ENCODE results near the gene KAT2A. TPM values are rescaled to one million over a fixed set of nuclear protein-coding genes. Genes with fewer than 3 reads are reported as not detected.

The KAT2A gene
- polyA plus RNA-seq, 3 donors: 1.9 to 68.7 (median 2.0) TPM

- Histone ChIP-seq H4K20me1 (ENCODE audit: insufficient read depth, low read length) (no peaks in the 10 kb centered on the region), H3K9me3 (replicated peaks in 1 of 2; ENCODE audit: control insufficient read depth in 1 of 2, insufficient read depth in 1 of 2, low read length in 2 of 2) (no peaks in the 10 kb centered on the region), H3K9ac (ENCODE audit: insufficient read depth, low read length, poor library complexity, severe bottlenecking) (no peak overlapping the region), H3K79me2 (ENCODE audit: insufficient read depth, low read length) (no peaks in the 10 kb centered on the region), H3K4me3 (replicated peaks in 1 of 3; ENCODE audit: low read depth in 2 of 3, low read length in 3 of 3) (no peak overlapping the region), H3K27me3 (ENCODE audit: control insufficient read depth in 2 of 2, insufficient read depth in 2 of 2, low read length in 2 of 2) (no peaks in the 10 kb centered on the region), H3K36me3 (replicated peaks in 1 of 2; ENCODE audit: control insufficient read depth in 1 of 2, insufficient read depth in 2 of 2, low read length in 2 of 2) (no peaks in the 10 kb centered on the region), H3K27ac (ENCODE audit: low read depth in 1 of 2, low read length in 2 of 2) (no peak overlapping the region), H3K4me1 (ENCODE audit: control insufficient read depth in 1 of 2, insufficient read depth in 2 of 2, low read length in 2 of 2) (no peaks in the 10 kb centered on the region), H3K4me2 (replicated peaks; ENCODE audit: extremely low read depth, low read length, poor library complexity, severe bottlenecking) (no peak overlapping the region), H2AFZ (ENCODE audit: insufficient read depth, low read depth, low read length, poor library complexity, severe bottlenecking) (no peak overlapping the region)
- no peaks in the 10 kb centered on the region for H3K36me3 Mint-ChIP-seq
- H3K4me1 Mint-ChIP-seq: no peaks in the 10 kb centered on the region
- intact Hi-C loops (cut with micrococcal nuclease): no loop called here
- no peak overlapping the region for H3K27ac Mint-ChIP-seq
- H3K9me3 Mint-ChIP-seq: no peaks in the 10 kb centered on the region
- DNase-seq: no peak
- H3K27me3 Mint-ChIP-seq (ENCODE audit: low read depth in 3 of 3): peaks cover 5 to 7% (median 7%) of the 10 kb centered on the region in 3 donors
- WGBS (ENCODE audit: insufficient coverage): 100% methylated on average over 1 of the region's 20 CpGs
- no peak for TF ChIP-seq CTCF (IDR thresholded peaks at IDR 0.05)
- H3K4me3 Mint-ChIP-seq: no peak overlapping the region
Observed at GRCh38 chr17:42087736-42088705, 33.1 kb downstream of the KAT2A start.

- no peaks in the 10 kb centered on the region for H3K9me3 Mint-ChIP-seq
- no peaks in the 10 kb centered on the region for H3K27me3 ChIP-seq (ENCODE audit: control insufficient read depth in 2 of 2, insufficient read depth in 2 of 2, low read length in 2 of 2)
- H3K4me1 Mint-ChIP-seq: no peaks in the 10 kb centered on the region
- H2AFZ ChIP-seq (ENCODE audit: insufficient read depth, low read depth, low read length, poor library complexity, severe bottlenecking): no peak overlapping the region
- H3K27ac ChIP-seq (ENCODE audit: low read depth in 1 of 2, low read length in 2 of 2): no peak overlapping the region
- no peak for DNase-seq
- no peak overlapping the region for H3K9ac ChIP-seq (ENCODE audit: insufficient read depth, low read length, poor library complexity, severe bottlenecking)
- no peaks in the 10 kb centered on the region for H3K36me3 Mint-ChIP-seq
- H3K79me2 ChIP-seq (ENCODE audit: insufficient read depth, low read length): no peaks in the 10 kb centered on the region
- TF ChIP-seq CTCF (IDR thresholded peaks at IDR 0.05): no peak
- H3K9me3 ChIP-seq (replicated peaks in 1 of 2; ENCODE audit: control insufficient read depth in 1 of 2, insufficient read depth in 1 of 2, low read length in 2 of 2): no peaks in the 10 kb centered on the region
- no peaks in the 10 kb centered on the region for H3K4me1 ChIP-seq (ENCODE audit: control insufficient read depth in 1 of 2, insufficient read depth in 2 of 2, low read length in 2 of 2)
- H3K4me2 ChIP-seq (replicated peaks; ENCODE audit: extremely low read depth, low read length, poor library complexity, severe bottlenecking): no peak overlapping the region
- no peaks in the 10 kb centered on the region for H4K20me1 ChIP-seq (ENCODE audit: insufficient read depth, low read length)
- 67% methylated on average over 1 of the region's 7 CpGs for WGBS (ENCODE audit: insufficient coverage)
- no peak overlapping the region for H3K4me3 ChIP-seq (replicated peaks in 1 of 3; ENCODE audit: low read depth in 2 of 3, low read length in 3 of 3)
- H3K36me3 ChIP-seq (replicated peaks in 1 of 2; ENCODE audit: control insufficient read depth in 1 of 2, insufficient read depth in 2 of 2, low read length in 2 of 2): no peaks in the 10 kb centered on the region
- H3K4me3 Mint-ChIP-seq: no peak overlapping the region
- no peak overlapping the region for H3K27ac Mint-ChIP-seq
- intact Hi-C loops (cut with micrococcal nuclease): no loop called here
- H3K27me3 Mint-ChIP-seq (ENCODE audit: low read depth in 3 of 3): peaks cover 5 to 7% (median 6%) of the 10 kb centered on the region in 3 donors
Observed at GRCh38 chr17:42087042-42087701, 34.0 kb downstream of the KAT2A start.

Measured in CD14-positive monocyte (primary cell).